ENCODE measurements around the gene SWT1. TPM values are rescaled to one million over a fixed set of nuclear protein-coding genes. Genes with fewer than 3 reads are reported as not detected.

The SWT1 gene
- total and polyA plus RNA-seq, 2 of the 4 experiments (the other 2 are of a cell fraction), result 0.82 to 2.7 TPM

DNA sequence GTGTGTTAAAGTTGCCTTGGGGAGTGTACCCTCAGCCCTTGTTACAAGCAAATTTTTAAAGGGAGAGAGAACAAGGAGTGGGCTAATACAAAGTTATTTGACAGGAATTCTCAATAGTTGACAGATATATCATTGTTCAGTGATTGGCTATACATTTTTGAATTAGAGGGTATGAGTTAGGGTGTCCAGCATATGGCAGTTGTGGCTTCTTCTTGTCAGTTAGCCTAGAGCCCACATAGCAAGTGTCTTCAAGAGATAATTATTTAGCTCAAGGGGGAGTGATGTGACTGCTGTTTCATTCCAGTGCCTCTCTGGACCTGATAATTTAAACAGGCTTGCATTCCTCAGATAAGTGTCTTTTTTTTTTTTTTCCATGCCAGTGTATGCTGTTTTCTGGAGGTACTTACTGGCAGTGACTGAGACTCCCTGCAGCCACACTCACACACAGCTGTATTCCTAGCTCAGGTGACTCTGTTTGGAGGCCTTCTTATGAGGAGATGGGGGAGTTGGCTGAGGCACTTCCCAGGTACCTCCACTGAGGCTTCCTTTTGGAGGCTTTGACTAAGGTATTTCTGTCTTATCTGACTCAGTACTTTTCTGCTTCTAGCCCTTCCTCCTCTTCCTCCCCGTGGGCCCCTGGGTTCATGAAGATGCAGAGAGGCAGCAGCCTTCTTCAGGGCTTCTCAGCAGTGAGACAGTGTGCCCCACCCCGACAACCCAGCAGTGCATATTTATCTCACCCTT, 127.7 kb downstream of the SWT1 start:
- peak overlapping the region; percentile 8; the same call in 1 of the 2 replicates for H4K91ac ChIP-seq (ENCODE audit: insufficient read depth, low read depth, low read length)
- intact Hi-C loops (cut with micrococcal nuclease), result no loop called here
- H3K4me3 ChIP-seq (ENCODE audit: insufficient read depth, low read depth, low read length), result no peak overlapping the region
- peaks cover 9% of the 10 kb centered on the region for H3K4me1 ChIP-seq (ENCODE audit: control insufficient read depth, insufficient read depth, low read length)
- peak overlapping the region; percentile 69; the same call in 1 of the 2 replicates for H3K27ac ChIP-seq (ENCODE audit: insufficient read depth, low read length)
- in situ Hi-C loops (cut with MboI; ENCODE audit: low sequenced_read_pairs), result no loop called here
- H3K9me1 ChIP-seq (ENCODE audit: insufficient read depth, low read length), result 0 out of 2 replicates have a peak, but pooled peaks cover 2% of the 10 kb centered on the region
- peak overlapping the region; percentile 41; the same call in 1 of the 2 replicates for H3K4ac ChIP-seq (ENCODE audit: low read depth, low read length)
- H2BK5ac ChIP-seq (ENCODE audit: low read depth, low read length, poor library complexity, severe bottlenecking), result peak overlapping the region; percentile 48
- ChIA-PET CTCF (no interaction called here), POLR2A (ENCODE audit: unreplicated experiment) (interaction anchor here (0.6 kb wide), 2 partner anchors 39 to 489 kb away, joined by 3 to 7 read pairs; no protein-coding TSS in a partner anchor)
- no CpG with 5 or more reads among the region's 2 CpGs for WGBS, 2 experiments (ENCODE audit: extremely low coverage in 2 of 2, insufficient read length in 1 of 2)
- 0 out of 2 replicates have a peak overlapping the region, but pooled peaks have one; percentile 1 for H3K4me2 ChIP-seq (ENCODE audit: low read depth, low read length)
- H3K9me3 ChIP-seq (ENCODE audit: control insufficient read depth, insufficient read depth, low read length), result no peaks in the 10 kb centered on the region
- H3K23ac ChIP-seq (ENCODE audit: low read depth, low read length), result peak overlapping the region; percentile 26; the same call in 1 of the 2 replicates
- no peak overlapping the region for H2AK9ac ChIP-seq (replicated peaks; ENCODE audit: low read depth, low read length, poor library complexity)
- H2AK5ac ChIP-seq (ENCODE audit: low read depth, low read length), result no peak overlapping the region
- H2BK15ac ChIP-seq (ENCODE audit: low read depth, low read length), result peak overlapping the region; percentile 48; the same call in 1 of the 3 replicates
- H3K56ac ChIP-seq (ENCODE audit: extremely low read depth, insufficient read depth, low read length), result no peak overlapping the region
- H4K20me1 ChIP-seq (ENCODE audit: insufficient read depth, low read length), result no peaks in the 10 kb centered on the region
- no peaks in the 10 kb centered on the region for H3K36me3 ChIP-seq (ENCODE audit: control insufficient read depth, insufficient read depth, low read length)
- H3K79me1 ChIP-seq (ENCODE audit: low read depth in 1 of 2, low read length in 2 of 2), result no peaks in the 10 kb centered on the region
- no TSS peak for BruUV-seq (replicated peaks)
- DNase-seq (peak; percentile 28), ATAC-seq (ENCODE audit: low read depth) (peak; percentile 65)
- no peaks in the 10 kb centered on the region for H3K27me3 ChIP-seq (ENCODE audit: control insufficient read depth, insufficient read depth, low read length)
- H2AFZ ChIP-seq (replicated peaks; ENCODE audit: low read length, poor library complexity), result peak overlapping the region; percentile 52
- no peak overlapping the region for H3K9ac ChIP-seq (ENCODE audit: low read depth, low read length)
- H2BK120ac ChIP-seq (ENCODE audit: low read depth, low read length), result peak overlapping the region; percentile 81
- TF ChIP-seq BHLHE40 (IDR thresholded peaks at IDR 0.05; ENCODE audit: low read depth, low read length) (no peak), NFE2L2 (IDR thresholded peaks at IDR 0.05; ENCODE audit: low read depth, low read length) (no peak), RAD21 (IDR thresholded peaks at IDR 0.05; ENCODE audit: low read length) (no peak), FOS (IDR thresholded peaks at IDR 0.05; ENCODE audit: low read depth, low read length) (no peak), MAZ (IDR thresholded peaks at IDR 0.05; ENCODE audit: borderline replicate concordance, low read depth, low read length) (no peak), RFX5 (IDR thresholded peaks at IDR 0.05; ENCODE audit: low read depth, low read length) (no peak), SMC3 (IDR thresholded peaks at IDR 0.05; ENCODE audit: low read depth, low read length) (no peak)
- TF ChIP-seq, protein P1, sequence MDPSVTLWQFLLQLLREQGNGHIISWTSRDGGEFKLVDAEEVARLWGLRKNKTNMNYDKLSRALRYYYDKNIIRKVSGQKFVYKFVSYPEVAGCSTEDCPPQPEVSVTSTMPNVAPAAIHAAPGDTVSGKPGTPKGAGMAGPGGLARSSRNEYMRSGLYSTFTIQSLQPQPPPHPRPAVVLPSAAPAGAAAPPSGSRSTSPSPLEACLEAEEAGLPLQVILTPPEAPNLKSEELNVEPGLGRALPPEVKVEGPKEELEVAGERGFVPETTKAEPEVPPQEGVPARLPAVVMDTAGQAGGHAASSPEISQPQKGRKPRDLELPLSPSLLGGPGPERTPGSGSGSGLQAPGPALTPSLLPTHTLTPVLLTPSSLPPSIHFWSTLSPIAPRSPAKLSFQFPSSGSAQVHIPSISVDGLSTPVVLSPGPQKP (IDR thresholded peaks at IDR 0.05; ENCODE audit: borderline replicate concordance, low read depth, low read length), result no peak
- TF ChIP-seq, protein P2, sequence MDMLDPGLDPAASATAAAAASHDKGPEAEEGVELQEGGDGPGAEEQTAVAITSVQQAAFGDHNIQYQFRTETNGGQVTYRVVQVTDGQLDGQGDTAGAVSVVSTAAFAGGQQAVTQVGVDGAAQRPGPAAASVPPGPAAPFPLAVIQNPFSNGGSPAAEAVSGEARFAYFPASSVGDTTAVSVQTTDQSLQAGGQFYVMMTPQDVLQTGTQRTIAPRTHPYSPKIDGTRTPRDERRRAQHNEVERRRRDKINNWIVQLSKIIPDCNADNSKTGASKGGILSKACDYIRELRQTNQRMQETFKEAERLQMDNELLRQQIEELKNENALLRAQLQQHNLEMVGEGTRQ (IDR thresholded peaks at IDR 0.05; ENCODE audit: low read depth, low read length), result no peak
- dilution Hi-C loops (cut with HindIII; ENCODE audit: low sequenced_read_pairs, unreplicated experiment), result no loop called here
- peak overlapping the region; percentile 16 for H4K5ac ChIP-seq (ENCODE audit: low read depth, low read length)
- peak overlapping the region; percentile 40; the same call in 1 of the 2 replicates for H3K18ac ChIP-seq (ENCODE audit: low read depth, low read length)
- H3K14ac ChIP-seq (replicated peaks; ENCODE audit: low read depth, low read length), result 0 out of 2 replicates have a peak overlapping the region, but pooled peaks have one; percentile 3
- H4K8ac ChIP-seq (ENCODE audit: low read depth in 2 of 2, low read length in 2 of 2), result peak overlapping the region in 1 of 2 experiments; percentile 45; a peak in 2 of 4 replicates
- H2BK20ac ChIP-seq (ENCODE audit: low read depth, low read length), result peak overlapping the region; percentile 20

All from IMR-90 (cell line).